NT2/D1 (cell line): ENCODE data around the gene SSBP2.

Experiments
- DNase-seq: peaks from one replicate; pipeline ENCODE4 v3.0.0-alpha.2; 2011; ENCODE audit warnings: low read depth, low spot score
- H3K27me3 ChIP-seq: 2 replicates; pipeline ENCODE4 v1.6.0; 2011; ENCODE audit warnings: mild to moderate bottlenecking; ENCODE audit not compliant: insufficient read length, insufficient read depth
- H3K36me3 ChIP-seq: 2 replicates; pipeline ENCODE4 v1.6.1; 2011; ENCODE audit warnings: mild to moderate bottlenecking, low read length, mixed read lengths; ENCODE audit not compliant: insufficient read depth, insufficient read length
- H3K4me1 ChIP-seq: 2 replicates; pipeline ENCODE4 v1.5.1; 2011; ENCODE audit not compliant: insufficient read depth, insufficient read length
- H3K4me3 ChIP-seq: 2 replicates; pipeline ENCODE4 v1.5.1; 2011; ENCODE audit warnings: low read depth; ENCODE audit not compliant: insufficient read length
- H3K9ac ChIP-seq: 2 replicates; pipeline ENCODE4 v1.6.0; 2011; ENCODE audit warnings: low read depth; ENCODE audit not compliant: insufficient read length
- H3K9me3 ChIP-seq: 2 replicates; pipeline ENCODE4 v1.5.1; 2011; ENCODE audit warnings: mild to moderate bottlenecking, low read length; ENCODE audit not compliant: insufficient read depth
- SUZ12 ChIP-seq: IDR thresholded peaks from 2 replicates; pipeline ENCODE4 v1.6.1; 2011; ENCODE audit not compliant: insufficient read length, insufficient read depth; ENCODE audit errors: extremely low read depth
- YY1 ChIP-seq: IDR thresholded peaks from 2 replicates; pipeline ENCODE4 v1.6.1; 2011; ENCODE audit not compliant: insufficient read length, insufficient read depth
- ZNF274 ChIP-seq: IDR thresholded peaks from 2 replicates; pipeline ENCODE4 v1.6.1; 2011; ENCODE audit warnings: mild to moderate bottlenecking, low read depth, low read length

The SSBP2 gene

DNA sequence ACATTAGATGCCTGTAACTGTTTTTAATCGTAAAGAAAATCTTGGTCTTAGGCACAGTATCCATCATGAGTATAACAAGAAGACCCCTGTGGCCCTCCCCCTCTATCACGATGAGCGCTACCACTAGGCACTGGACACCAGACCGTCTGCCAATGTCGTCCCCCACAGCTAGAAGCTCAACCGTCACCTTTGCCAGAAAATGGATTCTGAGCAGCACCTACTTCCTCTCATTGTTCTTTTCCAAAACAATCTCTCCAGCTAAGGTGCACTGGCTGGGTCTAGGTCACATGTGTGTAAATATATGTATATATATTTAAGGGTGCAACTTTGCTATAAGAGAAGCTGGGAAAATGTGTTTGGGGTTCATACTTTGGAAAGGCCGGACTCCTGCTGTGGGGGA is 15.7 kb upstream of the SSBP2 start:
- DNase-seq = no peak
- no peak overlapping the region for H3K9ac ChIP-seq
- no peaks in the 10 kb centered on the region for H3K36me3 ChIP-seq
- no peak overlapping the region for H3K4me3 ChIP-seq
- no peak for TF ChIP-seq SUZ12
- TF ChIP-seq ZNF274 = no peak
- TF ChIP-seq YY1 = no peak
- H3K9me3 ChIP-seq = no peaks in the 10 kb centered on the region
- no peaks in the 10 kb centered on the region for H3K27me3 ChIP-seq
- no peaks in the 10 kb centered on the region for H3K4me1 ChIP-seq

DNA sequence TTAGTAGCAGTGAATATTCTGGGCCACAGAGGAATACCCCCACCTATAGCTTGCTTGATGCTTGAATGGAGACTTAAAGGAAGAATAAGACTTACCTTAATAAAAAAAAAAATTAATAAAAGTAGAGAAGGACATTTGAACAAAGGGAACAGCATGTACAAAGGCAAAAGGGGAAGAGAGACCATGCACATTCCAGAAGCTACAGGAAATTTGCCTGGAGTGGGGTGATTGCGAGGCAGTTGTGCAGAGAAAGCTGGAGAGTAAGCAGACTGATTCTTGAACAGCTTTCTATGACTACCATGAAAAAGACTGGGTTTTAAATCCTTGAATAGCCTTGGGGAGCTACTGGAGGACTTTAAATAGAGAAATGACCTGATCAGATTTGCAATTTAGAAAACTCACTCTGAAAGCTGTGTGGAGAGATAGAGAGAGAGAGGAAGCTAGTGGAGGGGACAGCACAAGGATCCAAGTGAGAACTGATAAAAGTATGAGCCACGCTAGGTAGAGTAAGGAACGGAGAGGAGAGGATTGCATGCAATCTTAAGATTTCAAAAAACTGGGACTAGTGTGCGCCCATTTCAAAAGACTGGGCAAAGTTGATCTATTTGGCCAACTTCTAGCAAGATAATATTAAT is 12.5 kb upstream of the SSBP2 start:
- no peak overlapping the region for H3K4me3 ChIP-seq

DNA sequence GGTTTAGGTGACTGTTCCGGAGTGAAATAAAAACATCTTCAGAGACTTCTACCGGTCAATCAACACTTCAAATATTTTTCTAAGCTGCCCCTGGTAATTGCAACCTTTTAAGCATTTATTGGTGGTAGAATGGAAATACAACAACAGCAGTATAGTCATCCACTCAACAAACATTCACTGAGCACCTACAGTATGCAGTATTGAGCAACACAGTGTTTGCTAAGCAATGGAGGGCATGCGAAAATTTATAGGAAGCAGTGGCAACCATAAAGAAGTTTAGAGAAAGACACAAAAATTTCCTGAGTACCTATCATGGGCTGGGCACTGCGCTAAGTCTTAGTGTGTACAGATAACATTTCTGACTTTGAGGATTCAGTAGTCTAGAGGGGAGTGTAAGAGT is 12.0 kb upstream of the SSBP2 start:
- Histone ChIP-seq H3K4me3 (no peak overlapping the region), H3K4me1 (no peaks in the 10 kb centered on the region), H3K27me3 (no peaks in the 10 kb centered on the region), H3K9ac (no peak overlapping the region), H3K36me3 (no peaks in the 10 kb centered on the region), H3K9me3 (no peaks in the 10 kb centered on the region)
- TF ChIP-seq SUZ12 (no peak), YY1 (no peak), ZNF274 (no peak)
- DNase-seq = no peak

More for the DNA sequence above, 12.5 kb upstream of the SSBP2 start:
- DNase-seq = no peak
- H3K4me1 ChIP-seq = no peaks in the 10 kb centered on the region
- TF ChIP-seq SUZ12 = no peak
- no peak for TF ChIP-seq YY1
- no peak for TF ChIP-seq ZNF274
- no peaks in the 10 kb centered on the region for H3K27me3 ChIP-seq
- no peak overlapping the region for H3K9ac ChIP-seq
- H3K9me3 ChIP-seq = no peaks in the 10 kb centered on the region
- H3K36me3 ChIP-seq = no peaks in the 10 kb centered on the region

DNA sequence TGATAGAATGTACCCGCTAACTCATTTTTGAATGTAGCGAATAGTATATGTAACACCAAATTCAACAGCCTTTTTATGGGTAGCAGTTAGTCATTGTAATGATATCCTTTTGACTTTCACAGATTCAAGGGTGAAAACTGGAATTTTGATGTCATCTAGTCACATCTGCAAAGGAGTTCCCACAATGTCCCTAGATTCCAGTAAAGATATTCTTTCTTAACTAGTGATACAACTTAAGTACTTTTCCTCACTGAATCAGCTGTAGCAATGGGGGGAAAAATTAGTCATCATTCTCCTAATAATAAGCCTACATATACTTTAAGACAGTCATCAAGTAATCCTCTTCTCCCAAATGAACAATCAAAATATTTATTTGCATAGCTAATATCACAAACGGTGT is 11.5 kb upstream of the SSBP2 start:
- H3K27me3 ChIP-seq = no peaks in the 10 kb centered on the region
- DNase-seq = no peak
- H3K9ac ChIP-seq = no peak overlapping the region
- TF ChIP-seq ZNF274 (no peak), SUZ12 (no peak), YY1 (no peak)
- no peaks in the 10 kb centered on the region for H3K4me1 ChIP-seq
- H3K4me3 ChIP-seq = no peak overlapping the region
- H3K36me3 ChIP-seq = no peaks in the 10 kb centered on the region
- H3K9me3 ChIP-seq = no peaks in the 10 kb centered on the region

DNA sequence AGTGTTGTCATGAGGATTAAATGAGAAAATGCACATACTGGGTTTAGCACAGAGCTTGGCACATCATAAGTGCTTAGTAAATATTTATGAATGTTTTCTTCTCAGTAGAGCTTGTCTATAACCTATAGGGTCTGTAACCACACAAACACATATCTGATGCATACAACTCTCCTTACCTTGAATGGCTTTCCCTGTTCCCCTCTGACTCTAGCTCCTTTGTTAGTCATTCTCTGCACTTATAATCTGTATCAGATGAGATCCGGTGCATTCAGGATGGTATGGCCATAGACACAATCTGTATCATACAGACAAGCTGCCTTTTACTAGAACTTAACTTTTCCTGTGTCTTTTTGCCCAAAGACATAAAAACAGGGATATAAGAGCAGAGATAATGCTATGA is 11.1 kb upstream of the SSBP2 start:
- Histone ChIP-seq H3K4me3 (no peak overlapping the region), H3K36me3 (no peaks in the 10 kb centered on the region), H3K27me3 (no peaks in the 10 kb centered on the region), H3K9me3 (no peaks in the 10 kb centered on the region), H3K4me1 (no peaks in the 10 kb centered on the region), H3K9ac (no peak overlapping the region)
- TF ChIP-seq ZNF274 (no peak), YY1 (no peak), SUZ12 (no peak)
- no peak for DNase-seq

DNA sequence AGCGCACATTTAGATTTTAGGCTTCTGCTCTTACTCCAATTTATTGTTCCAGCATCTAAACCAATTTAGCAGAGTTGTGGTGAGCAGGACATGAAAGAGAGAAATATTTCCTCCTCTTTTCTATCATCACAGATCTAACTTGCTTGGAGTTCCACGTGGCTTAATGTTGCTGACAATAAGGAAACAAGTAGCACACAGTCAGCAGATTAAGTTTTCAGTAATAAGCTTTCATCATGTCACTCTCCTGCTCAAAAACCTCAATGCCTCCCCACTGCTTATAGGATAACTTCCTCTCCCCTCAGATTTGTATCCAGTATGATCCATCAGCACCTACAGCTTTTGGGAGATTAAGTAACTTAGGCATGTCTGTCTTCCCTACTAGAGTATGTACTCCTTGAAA is 10.4 kb upstream of the SSBP2 start:
- Histone ChIP-seq H3K36me3 (no peaks in the 10 kb centered on the region), H3K4me1 (no peaks in the 10 kb centered on the region), H3K4me3 (no peak overlapping the region), H3K27me3 (no peaks in the 10 kb centered on the region), H3K9ac (no peak overlapping the region), H3K9me3 (no peaks in the 10 kb centered on the region)
- TF ChIP-seq ZNF274 (no peak), YY1 (no peak)
- DNase-seq = no peak

DNA sequence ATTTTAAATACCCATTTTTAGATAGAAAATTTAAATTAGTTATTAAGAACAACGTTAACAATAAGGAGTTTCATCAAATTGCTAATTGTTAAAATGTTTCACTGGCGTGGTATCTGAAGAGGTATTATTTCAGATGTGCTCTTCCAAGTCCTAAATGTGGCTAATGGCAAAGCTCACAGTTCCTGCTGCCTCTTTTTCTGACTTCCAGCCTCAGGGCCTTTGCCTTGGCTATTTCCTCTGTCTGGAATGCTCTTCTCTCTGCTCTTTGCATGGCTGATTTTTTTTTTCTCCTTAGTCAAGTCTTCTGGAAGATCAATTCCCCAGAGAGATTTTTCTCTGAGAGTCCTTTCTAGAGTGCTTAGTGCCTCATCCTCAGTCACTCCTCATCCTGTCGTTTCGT is 9.6 kb upstream of the SSBP2 start:
- Histone ChIP-seq H3K27me3 (no peaks in the 10 kb centered on the region), H3K9me3 (no peaks in the 10 kb centered on the region), H3K9ac (no peak overlapping the region), H3K4me3 (no peak overlapping the region), H3K36me3 (no peaks in the 10 kb centered on the region), H3K4me1 (no peaks in the 10 kb centered on the region)
- no peak for TF ChIP-seq YY1
- no peak for TF ChIP-seq ZNF274
- DNase-seq = no peak
